HG03175 (cell line): ENCODE results near the gene BCL2L14.

ENCODE experiments used
- ATAC-seq: cut with Tn5 transposase; IDR thresholded peaks from one replicate; pipeline ENCODE4 v1.9.1; 2021; ENCODE audit warnings: mild to moderate bottlenecking, moderate library complexity; ENCODE audit not compliant: unreplicated experiment

The BCL2L14 gene

DNA sequence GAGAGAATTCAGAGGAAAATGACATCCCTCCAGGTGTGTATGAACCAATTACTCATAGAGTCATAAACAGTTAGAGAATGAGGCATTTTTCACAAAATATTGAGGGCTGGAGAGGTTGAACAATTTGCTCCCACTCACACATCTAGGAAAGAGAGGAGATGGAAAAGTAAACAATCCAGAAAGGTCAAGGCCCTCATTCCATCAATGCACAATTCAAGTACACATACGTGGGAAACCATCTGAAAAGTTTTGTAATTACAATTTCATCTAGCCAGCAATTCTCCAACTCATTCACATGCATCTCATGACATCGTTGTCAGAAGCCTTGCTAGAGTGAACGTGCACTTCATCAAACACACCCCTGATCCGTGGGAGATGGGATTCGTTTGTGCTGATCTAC lies 15.7 kb upstream of the BCL2L14 start:
- no peak for ATAC-seq

GRCh38 chr12:12056951-12057350 lies 13.8 kb upstream of the BCL2L14 start:
- ATAC-seq: no peak

- ATAC-seq: no peak
These were observed 6.1 kb upstream of the BCL2L14 start for GRCh38 chr12:12064596-12064995.

- ATAC-seq: no peak
These were observed 2.0 kb upstream of the BCL2L14 start for GRCh38 chr12:12068751-12069150.

GRCh38 chr12:12069821-12070548 lies 754 bp upstream of the BCL2L14 start:
- no peak for ATAC-seq

DNA sequence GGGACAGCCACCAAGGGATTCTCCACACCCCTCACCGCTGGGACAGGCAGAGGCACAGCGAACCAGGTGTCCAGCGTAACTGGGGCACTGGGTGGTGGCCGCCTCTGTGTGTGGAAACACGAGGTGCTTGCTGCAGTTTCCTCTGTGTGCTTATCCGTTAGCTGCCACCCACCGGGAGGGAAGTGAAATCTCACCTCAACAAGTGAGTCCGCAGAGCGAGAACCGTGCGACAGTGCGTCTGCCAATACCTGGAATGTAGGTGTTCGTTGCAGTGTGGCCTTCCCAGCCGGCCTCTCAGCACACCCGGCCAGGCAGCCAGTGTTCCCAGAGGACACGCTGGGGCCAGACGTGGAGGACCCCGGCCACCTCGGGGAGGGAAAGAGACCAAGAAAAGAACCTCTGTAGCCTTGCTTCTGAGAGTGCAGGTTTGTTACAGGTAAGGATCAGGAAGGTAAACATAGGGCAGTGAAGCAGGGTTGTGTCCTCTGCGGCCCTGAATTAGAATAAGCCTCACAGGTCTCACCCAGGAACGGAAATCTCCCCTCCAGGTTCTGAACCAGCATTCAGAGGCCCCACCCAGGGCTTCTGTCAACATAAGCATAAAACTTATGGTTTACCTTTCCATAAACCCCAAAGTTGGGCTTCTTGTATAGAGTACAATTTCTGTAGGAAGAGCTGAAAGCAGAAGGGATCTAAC lies 1.5 kb downstream of the BCL2L14 start:
- ATAC-seq: no peak

DNA sequence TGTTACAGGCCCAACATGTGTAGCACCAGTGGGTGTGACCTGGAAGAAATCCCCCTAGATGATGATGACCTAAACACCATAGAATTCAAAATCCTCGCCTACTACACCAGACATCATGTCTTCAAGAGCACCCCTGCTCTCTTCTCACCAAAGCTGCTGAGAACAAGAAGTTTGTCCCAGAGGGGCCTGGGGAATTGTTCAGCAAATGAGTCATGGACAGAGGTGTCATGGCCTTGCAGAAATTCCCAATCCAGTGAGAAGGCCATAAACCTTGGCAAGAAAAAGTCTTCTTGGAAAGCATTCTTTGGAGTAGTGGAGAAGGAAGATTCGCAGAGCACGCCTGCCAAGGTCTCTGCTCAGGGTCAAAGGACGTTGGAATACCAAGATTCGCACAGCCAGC lies 8.6 kb downstream of the BCL2L14 start:
- ATAC-seq: no peak

DNA sequence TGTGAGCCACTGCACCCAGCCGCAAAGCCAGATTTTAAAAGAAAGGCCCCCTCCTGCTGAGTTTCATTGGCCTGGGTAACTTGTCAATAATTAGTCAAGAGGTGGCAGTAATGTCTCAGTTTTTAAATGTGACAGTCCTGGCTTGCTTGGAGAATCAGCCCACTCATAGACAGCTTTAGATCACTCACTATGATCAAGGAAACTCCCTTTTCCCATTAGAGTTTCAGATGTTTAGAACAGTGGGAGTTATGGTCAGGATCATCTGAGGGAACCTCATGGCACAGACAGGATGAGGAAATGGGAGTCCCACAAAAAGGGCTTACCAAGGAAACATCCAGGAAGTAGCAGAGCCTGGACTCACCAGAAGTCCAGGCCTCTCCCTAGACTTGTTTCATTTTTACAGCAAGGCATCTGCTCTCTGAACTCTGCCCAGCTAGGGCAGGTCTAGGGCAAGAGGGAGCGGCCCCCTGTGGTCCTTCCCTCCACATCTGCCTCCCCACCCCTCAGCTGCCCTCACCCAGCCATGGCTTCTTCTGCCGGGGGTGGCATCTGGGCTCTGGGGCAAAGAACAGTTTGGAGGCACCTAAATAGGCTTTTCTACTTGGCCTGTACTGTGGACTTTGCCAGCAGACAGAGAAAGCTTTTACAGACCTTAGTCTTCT lies 11.2 kb downstream of the BCL2L14 start:
- peak; percentile 47 for ATAC-seq

- ATAC-seq: no peak
These were observed 12.9 kb downstream of the BCL2L14 start for GRCh38 chr12:12083688-12084087.

DNA sequence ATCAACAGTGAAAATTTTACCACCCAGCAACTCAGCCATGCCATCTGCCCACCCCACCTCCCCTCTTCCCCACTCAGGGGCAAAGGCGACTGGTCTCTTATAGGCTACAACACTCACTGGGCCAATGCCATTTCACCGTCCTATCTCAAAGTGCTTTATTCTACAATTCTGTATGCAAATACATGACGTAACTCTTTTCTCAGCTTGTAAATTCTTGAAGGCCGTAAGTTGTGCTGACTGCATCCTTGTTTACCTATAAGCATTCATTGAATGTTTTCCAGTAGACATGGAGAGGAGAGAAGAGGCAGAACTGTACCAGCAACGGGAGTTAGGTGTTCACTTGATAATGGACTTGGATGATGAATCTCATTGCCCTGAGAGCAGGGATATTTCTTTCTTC lies 15.6 kb downstream of the BCL2L14 start:
- ATAC-seq: no peak

DNA sequence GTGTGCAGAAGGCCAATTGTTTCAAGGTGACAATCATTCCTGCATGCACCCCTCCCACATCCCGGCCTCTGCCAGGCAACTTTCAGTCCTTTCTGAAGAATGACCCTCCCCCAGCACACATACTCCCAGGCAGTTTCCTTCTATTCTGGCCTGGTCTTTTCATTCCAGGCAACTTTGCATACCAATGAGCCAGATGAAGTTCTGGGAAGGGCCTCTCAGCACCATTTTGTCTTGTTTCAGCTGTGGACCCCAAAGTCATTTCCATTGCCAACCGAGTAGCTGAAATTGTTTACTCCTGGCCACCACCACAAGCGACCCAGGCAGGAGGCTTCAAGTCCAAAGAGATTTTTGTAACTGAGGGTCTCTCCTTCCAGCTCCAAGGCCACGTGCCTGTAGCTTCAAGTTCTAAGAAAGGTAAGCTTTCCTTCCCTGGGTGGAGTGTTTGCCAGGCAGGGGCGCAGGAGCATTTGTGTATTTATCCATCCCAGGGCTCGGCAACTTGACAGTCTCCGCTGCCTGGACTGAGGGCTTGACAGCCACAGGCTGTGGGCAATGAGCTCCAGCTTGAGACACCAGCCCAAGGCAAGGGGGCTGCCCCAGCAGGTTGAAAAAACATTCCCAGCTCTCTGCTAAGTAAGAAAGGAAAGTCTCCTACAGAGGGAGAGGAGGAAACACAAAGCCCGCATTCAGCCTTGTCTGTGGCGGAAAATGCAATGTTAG lies 16.4 kb downstream of the BCL2L14 start:
- no peak for ATAC-seq

DNA sequence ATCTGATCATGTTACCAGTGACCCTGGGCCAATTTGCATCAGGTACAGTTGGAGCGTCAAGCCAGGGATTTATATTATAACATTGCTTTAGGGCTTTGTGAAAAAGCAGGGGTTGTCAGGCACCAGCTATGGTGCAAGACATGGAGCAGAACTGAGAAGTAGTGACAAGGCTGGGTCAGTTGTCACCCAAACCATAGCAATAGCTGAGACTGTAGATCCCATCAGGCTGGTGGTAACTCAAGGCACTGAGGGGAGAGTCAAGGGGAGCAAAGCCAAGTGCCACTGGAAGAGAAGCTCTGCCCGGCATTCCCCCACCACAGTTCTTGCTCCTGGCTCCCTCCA lies 16.9 kb downstream of the BCL2L14 start:
- ATAC-seq: no peak

DNA sequence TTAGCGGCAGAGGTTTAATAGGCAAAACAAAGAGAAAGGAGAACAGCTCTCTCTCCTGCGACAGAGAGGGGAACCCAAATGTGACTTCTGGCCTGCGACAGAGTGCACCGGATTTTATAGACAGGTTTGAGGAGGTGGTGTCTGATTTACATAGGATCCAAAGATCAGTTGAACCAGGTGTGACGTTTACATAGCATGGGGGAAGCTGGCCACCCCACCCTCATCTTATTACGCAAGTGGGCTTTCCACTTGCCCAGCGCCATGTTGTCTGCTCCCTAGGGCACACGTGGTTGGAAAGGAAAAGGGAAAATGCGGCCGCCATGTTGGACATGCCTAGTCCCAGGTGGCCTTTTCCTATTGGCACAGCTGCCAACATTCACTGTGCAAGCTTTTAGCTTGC lies 17.4 kb downstream of the BCL2L14 start:
- ATAC-seq: no peak

DNA sequence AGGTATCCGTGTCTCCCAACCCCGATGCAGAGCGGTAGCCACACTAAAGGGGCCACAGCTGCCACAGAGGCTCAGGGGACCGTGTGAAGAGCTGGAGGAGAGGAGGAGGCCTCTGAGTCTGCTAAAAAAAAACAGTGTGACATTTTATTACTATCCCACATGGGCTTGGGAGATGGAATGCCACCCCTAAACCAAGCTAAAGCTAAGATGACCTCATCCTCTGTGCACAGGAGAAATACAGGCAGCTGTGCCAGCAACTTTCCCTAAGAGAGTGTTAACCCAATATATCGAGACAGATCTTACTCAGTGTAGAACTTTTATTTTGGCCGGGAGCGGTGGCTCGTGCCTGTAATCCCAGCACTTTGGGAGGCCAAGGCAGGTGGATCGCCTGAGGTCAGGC lies 18.0 kb downstream of the BCL2L14 start:
- no peak for ATAC-seq

DNA sequence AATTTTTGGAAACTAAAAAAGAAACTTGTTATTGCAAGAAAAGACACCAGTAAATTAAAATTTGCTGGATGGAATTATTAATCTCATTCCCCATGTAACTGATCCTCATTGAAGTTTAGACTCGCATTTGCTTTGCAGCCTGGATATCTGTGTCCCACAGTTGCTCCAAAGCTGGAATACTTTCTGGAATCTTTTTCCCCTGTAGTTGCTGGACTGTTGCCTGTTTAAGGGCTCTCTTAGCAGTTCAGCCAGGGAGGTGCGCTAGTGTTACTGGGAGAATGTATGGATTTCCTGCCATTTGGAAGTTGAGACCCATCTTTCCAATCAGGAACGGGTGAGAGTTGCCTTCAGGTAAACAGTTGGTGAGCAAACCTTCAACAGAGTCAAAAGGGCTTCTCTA lies 20.3 kb downstream of the BCL2L14 start:
- ATAC-seq: no peak

DNA sequence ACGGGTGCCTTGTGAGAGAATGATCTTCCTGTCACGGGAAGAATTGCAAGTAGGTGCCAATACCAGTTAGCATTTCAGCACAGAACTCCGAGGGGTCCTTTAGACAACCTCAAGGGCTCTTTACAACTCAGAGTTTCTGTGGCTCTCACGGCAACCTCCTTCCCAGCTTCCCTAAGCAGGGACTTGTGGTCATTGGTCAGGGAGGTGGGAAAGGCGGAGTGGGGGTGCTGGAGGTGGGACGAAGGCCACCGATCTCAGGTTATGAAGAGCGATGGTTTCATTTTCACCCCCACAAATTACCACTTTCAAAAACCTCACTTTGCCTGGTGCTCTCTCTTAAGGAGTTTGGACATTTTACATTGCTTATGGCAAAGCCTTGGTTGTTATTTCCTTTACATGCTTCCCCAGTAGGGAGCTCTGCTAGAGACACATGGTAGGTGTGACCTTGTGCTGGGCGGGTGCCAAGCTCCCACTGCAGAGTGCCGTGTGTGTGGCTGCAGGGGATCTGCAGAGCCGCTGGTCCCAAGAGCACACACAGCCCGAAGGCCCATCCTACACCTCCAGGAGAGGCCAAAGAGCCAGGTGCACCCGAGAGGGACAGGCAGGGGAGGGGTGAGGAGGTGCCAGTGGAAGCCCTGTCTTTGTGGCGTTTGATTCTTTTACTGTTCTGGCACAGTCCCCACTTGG lies 21.4 kb downstream of the BCL2L14 start:
- no peak for ATAC-seq

DNA sequence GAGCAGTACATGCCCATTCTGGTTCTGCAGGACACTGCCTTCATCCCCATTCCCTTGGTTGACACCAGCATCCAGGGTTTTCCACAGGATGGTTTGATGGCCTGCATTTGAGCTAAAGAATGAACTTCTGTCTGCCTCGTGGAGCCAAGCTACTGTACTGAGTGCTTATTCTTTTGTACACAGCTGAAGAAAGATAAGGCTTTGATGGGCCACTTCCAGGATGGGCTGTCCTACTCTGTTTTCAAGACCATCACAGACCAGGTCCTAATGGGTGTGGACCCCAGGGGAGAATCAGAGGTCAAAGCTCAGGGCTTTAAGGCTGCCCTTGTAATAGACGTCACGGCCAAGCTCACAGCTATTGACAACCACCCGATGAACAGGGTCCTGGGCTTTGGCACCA lies 23.7 kb downstream of the BCL2L14 start:
- ATAC-seq: no peak

DNA sequence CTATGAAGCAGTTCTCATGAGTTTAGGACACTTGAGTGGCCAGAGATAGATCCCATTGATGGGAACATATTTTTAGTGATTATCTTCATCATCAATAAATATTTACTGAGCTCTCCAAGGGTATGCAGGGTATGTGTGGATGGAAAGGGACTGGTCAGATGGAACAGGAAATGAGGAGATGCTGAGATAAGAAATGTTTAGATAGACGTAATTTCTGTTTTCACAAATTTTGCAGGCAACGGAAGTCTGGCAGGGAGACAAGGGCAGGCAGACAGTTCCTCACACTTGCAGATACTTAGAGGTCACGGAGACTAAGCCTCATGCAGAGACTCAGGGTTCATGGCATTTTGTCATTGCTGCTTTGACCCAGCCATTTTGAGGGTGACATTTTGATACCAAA lies 24.3 kb downstream of the BCL2L14 start:
- ATAC-seq: no peak

DNA sequence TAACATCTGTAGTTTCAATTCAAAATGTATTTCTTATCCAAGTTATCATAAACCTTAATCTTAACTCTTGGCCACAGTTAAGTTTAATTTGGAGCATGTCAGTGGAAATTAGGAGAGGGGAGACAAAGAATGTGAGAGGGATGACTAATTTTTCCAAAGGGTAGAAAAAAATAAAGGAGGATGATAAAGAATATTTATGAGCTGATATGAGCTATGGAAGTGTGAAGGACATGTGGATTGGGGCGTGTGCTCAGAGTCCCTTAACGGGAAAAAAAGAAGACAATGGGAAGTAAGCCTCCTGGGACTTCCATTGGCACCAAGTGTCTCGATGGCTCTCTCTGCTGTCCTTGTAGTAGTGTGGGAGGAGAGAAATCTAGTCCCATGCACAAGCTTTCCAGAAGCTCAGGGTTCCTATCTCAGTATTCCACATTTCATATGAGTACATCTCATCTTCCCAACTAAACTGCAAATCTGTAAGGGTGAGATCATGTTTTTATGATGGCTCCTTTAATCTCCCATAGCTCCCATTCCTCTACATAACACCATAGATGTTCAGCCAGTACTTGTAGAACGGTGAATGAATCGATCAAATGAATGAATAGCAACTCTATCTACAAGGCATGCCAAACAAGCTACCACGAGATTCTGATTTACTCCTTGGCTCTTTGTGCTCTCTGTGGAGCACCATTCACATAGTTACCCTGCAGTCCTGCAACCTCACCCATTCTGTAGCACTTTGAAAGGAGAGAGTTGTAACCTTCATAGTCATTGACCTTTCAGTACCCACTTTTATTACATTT lies 27.4 kb downstream of the BCL2L14 start:
- ATAC-seq: no peak

GRCh38 chr12:12098691-12099015 lies 27.9 kb downstream of the BCL2L14 start:
- no peak for ATAC-seq
